Activated gamma-delta T cell treated with Interleukin-2 at 50 U/mL for 16 hours (primary cell): ENCODE measurements around the gene BIN2.
A peak's percentile ranks its signal among the peaks of the same experiment; 100 is the strongest.
"Not testable (repeated sequence)": the region's sequence is repeated elsewhere in the genome, so short reads cannot be mapped to it uniquely, and the experiment has no call there.

Experiments used
- DNase-seq: peaks from one replicate; pipeline ENCODE4 v3.0.0-alpha.2; 2020

BIN2 gene

DNA sequence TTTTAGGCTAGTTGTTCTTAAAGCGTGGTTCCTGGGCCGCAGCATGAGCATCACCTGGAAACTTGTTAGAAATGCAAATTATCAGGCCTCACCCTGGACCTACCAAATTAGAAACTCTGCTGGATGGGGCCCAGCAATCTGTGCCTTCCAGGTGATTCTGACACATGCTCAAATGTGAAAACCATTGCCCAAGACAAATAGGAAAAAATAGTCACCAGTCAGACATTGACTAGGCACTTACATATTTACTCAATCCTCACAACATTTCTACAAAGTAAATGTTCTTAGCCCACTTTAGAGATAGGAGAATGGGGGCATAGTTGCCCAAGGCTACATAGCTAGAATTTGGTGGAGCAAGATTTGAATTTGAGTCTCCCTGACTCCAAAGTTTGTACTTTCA, 19.2 kb upstream of the BIN2 start:
- no peak for DNase-seq

DNA sequence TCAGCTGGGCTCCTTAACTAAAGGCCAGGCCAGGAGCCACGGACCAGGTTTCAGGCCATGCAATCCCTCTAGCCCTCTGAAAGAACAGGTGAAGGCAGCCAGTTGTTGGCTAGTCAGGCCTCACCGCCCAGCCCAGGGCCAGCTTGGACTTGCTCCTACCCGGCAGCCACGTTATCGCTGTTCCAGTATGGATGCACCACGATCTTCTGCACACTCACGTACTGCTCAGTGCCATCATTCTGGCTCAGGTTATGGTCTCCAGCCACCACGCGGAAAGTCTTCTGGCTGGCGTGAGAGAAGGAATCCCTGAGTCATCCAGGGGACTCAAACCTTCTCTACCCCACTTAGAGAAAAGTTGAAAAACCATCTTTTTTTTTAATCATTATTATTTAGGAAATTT, 18.4 kb upstream of the BIN2 start:
- no peak for DNase-seq

DNA sequence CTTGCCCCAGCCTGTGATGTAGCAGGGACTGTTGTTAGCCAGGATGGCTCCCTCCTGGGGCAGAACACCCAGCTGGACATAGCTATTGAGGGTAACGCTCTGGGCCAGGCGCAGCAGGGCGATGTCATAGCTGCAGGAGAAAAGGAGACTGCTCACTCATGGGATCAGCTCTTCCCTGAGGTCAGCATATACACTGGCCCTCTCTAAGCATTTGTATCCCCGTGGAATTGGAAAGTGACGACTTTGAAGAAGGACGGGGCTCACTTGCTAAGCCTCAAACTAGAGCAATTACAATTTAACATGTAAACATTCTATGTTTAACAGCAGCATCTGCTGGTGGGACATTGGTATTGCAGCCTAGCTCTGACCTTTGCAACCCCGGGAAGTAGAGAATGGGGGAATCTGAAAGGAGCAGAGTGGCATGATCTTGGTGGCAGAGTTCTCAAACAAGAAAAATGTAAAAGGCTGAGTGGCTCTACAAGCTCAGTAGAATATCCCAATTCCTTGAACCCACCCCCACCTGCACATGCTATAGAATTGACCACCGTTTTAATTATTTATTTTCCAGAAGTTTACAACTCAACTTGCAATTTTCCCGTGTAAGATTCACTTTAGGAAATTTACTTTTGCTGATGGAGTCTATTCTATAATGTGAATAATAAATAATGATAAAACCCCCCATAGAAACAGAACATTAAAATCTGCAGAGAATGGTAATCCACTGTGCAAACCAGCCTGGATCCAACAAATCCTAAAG, 17.5 kb upstream of the BIN2 start:
- peak; percentile 73 for DNase-seq

DNA sequence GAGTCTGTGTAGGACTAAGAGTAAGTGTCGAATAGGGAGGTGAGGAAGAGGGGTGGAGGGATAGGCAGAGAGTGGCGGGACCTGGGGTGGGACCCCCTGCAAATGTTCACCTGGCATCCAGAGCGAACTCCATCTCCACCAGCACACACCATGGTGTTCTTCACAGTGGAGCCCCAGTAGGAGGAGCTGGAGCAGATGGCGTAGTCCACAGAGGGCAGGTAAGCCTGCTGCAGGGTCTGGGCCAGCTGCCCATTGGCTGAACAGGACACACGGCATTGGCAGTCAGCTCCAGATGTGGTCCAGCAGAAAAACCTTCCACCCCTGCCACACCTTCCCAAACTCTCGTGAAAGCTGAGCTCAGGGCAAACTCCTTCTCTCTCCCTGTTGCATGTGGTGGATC, 15.8 kb upstream of the BIN2 start:
- no peak for DNase-seq

DNA sequence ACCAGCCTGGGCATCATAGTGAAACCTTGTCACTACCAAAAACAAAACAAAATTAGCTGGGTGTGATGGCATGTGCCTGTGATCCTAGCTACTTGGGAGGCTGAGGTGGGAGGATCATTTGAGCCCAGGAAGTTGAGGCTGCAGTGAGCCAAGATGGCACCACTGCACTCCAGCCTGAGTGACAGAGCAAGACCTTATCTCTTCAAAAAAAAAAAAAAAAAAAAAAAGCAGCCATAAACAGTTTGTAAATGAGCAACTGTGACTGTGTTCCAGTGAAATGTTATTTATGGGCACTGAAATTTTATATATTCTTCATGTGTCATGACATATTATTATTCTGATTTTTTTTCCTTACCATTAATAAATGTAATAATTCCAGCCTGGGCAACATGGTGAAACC, 13.4 kb upstream of the BIN2 start:
- DNase-seq = not testable (repeated sequence)

DNA sequence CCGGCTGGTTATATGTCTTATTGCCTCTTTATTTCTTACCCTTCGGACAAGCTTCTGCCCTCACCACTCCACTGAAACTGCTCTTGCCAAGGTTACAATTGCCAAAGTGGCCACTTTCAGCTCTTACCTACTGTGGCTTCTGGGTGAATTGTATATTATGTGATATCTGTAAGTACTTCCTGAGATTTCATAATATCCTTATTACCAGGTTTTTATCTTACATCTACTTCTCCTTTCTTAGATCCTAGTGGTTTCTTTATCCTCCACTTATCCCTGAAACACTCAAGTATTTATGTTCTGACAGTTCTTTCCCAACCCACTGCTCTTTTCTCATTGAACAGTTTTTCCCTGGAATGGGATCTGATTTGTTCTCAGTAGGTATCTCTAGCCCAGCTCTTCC, 12.0 kb upstream of the BIN2 start:
- no peak for DNase-seq

DNA sequence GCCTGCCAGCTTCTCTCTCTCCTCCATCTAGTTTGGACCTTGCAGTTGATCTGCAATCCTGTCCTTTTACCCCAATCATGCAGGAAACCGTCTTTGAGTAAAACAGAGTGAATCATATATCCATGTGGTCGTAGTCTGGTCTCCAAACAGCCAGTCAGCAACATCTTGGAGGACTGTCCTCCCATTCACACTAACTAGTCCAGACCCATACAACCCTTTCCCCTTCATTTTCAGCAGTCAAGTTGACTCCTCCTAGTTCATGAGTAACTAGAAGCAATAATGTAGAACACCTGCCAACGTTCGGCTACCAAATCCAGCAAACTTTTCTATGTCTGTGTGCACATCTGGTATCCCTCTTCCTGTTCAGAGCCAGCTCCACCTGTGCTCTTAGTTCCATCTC, 10.8 kb upstream of the BIN2 start:
- no peak for DNase-seq

DNA sequence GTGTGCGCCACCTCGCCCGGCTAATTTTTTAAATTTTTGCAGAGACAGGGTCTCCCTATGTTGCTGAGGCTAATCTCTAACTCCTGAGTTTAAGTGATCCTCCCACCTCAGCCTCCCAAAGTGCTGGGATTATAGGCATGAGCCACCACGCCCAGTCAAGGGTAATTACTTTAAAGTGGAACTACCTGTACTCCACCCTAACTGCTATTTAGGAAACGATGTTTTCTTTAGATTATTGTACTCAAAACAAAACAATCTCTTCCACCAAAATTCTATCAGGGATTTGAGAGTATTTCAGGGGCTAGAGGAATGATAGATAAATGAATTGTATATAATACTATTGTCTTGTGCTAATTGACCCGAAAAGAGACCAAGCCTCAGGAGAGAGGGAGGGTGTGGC, 9.6 kb upstream of the BIN2 start:
- no peak for DNase-seq

DNA sequence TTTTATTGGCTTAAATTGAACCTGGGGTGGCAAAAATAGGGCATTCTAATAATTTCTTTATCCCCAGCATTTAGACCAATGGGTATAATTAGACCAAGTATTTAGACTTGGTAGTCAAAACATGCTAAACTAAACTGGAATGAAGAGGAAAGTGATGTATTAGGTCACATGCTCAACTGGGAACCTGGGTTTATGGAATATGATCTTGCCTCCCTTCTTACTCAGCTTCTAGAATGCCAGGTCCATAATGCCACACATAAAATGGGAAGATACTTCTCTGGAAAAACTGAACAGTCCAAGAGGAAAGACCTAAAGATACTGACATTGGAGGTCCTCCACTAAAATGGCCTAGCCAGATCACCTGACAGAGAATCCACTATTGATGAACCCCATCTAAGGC, 6.2 kb upstream of the BIN2 start:
- no peak for DNase-seq

DNA sequence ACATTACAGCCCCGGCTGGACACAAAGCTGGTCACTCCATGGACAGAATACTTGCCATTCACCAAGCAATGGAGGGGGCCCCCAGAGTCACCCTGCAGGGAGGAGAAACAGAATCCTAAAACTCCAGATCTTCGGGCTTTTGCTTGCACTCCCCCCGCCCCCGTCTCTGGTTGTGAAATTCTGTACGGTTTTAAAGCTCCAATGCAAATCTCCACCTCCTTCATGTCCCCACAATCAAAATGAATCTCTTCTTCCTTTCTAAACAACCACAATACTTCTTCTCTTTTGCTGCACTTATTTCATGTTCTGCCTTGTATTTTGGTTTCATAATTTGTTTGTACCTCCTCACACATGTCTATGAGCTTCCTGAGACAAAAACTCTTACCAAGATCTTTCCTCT, 5.8 kb upstream of the BIN2 start:
- no peak for DNase-seq

DNA sequence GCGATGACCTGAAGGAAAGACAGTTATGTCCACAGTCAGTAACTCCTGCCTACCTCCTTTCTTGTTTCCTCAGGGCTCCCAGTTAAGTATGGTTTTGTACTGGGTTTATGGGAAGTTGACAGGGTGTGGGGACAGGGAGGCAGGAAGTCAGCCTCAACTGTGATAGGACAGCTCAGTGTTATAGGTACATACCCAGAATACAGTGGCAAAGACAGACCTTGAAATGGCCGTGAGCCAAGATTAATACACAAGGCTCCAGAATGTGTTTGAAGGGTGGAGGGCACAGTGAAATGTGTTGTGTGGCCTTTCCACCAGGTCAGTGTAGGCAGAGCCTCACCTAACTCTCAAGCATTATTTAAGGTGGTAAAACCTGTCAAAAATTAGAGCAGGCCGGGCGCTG, 4.6 kb upstream of the BIN2 start:
- DNase-seq = no peak

DNA sequence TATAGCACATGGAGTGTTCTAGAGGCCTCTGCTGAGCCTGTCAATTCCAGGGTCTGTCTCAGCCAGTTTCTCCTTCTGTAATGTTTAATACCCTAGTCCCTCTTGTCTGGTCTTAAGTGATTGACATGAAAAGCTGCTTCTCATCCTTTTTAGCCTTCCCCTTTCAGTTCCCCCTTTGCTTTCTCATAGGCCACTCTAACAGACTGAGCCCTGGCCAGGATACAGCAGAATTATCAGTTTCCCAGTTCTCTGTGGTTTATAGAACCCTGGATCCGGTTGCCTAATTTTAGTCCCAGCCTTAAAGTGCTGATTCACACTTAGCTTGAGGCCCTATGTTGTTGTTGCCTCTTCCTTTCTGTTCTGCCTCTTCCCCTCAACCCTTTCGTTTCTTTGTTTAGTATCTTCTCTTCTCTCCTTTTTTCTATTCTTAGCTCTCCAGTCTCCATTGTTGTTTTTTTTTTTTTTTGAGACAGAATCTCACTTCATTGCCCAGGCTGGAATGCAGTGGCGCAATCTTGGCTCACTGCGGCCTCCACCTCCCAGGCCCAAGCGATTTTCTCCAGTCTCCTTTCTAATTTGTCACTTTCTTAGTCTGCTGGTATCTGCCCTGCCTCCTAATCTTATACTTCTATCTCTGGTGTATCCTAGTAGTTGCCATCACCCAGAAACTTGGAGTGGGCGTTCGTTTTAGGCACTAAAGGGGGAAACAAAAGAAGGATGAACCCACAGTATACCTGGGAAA, 2.9 kb upstream of the BIN2 start:
- no peak for DNase-seq

DNA sequence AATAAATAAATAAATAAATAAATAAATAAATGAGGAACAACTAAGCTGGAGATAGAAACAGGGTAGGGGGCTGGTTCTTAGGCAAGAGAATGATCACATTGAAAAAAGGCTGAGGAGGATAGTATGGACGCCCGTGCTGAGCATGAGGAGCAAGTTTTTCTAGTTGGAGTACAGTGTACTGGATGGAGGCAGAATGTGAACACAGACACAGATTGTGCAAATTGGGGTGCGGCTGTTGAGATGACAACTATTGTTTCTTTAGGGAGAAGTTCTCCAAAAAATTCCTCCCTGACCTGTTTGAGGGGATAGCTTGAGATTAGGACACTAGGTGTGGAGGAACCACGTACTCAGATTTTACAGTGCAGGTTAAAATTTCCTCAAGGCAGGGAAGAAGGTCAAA, 979 bp upstream of the BIN2 start:
- no peak for DNase-seq

DNA sequence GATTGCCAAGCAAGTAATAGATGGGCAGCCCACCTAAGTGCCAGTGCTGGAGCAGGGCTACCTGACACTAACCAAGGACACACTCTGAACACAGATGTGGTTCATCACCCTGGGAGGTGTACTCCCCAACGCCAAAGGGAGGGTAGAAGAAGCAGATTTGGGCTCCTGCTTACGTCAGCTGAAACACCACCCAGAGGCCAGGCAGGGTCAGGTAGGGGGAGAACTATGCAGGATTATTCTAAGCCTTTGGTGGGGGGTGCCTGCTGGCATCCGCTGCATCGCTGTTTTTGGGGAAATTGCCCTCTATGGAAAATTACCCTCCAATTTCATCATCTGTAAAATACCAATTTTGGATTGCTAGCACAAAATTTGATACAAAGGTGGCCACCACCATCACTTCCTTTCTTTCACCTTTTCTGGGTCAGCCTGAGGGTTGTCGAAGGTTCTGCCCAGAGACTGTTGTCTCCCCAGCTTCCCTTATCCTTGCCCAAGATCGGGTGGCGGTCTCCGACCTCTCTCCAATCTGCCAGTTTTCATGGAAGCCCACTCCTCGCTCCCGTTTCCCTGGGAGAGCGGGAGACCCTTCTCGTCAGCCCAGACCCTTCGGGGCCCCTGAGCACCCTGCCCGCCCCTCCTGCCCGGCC, 535 bp downstream of the BIN2 start:
- DNase-seq = peak; percentile 53

DNA sequence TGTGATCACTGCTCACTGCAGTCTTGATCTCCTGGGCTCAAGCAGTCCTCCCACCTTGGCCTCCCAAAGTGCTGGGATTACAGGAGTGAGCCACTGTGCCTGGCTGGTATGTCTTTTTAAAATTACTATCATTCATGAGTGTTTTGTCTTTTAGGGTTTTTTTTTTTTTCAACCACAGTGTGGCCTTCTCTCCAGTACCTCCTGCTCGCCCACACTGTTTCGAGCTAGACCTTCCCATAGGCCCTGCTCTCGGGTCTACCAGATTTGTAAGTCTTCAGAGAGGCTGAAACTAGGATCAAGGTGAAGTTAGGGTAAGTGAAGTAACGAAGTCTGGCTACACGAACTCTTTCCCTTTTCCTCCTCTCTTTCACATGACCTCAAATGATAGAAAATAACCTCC, 1.5 kb downstream of the BIN2 start:
- no peak for DNase-seq

DNA sequence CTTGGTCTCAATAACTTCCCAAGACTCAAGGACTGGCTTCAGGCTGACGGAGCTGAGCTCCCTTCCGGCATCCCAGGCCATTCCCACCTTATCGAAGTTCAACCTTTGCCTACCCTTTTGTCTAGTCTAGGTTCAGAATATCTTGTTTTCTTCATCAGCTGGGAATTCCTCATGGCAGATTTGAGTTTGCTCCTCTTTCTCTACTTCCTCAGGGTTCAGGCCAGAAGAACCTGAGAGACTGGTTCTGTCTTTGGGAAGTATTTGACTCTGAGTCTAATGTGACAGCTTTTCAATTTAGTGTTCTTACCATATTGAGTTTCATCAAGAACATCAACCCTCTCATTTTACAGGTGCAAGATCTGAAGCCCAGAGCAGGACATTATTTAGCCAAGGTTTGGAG, 2.1 kb downstream of the BIN2 start:
- no peak for DNase-seq

DNA sequence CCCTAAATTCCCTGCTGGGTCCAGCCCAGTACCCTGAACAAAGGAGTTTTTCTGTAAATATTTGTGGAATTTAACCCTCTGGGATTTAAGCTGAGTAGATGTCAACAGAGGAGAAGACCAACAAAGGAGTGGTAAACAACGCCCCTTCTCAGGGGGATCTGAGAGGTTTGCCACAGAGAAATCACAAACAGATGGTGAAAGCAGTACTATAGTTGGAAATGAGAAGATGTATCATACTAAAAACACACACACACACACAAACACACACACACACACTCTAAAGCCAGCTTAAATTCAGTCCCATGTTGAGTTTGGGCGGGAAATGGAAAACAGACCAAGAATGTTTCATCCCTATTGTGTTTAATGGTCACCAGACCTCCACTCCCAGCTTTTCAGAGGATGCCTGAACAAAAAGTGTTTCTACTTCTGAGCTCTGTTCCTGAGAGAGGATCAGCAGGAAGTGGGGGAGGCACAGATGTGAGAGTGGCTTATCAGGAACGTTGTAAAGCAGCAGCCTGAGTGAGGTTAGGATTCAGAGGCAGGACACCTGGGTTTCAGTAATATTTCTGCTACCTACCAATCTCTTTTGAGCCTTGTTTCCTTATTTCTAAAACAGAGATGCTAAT, 3.2 kb downstream of the BIN2 start:
- peak; percentile 10 for DNase-seq

DNA sequence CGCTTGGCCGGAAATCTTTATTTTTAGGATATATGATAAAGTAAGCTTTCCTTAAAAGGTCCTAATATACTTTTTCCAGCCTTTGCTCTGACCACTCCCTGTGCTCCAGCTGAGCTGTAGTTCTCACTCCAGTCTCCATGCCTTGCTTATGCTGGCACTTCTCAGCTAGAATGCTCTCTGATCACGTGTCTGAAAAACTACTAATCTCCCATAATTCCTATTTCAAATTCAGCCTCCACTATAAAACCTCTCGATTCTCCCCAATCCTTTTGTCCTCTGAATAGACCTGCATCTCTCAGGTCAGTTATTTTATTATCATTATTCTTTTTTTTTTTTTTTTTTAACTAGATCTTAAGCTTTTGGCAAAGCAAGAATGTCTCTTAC, 3.7 kb downstream of the BIN2 start:
- no peak for DNase-seq

DNA sequence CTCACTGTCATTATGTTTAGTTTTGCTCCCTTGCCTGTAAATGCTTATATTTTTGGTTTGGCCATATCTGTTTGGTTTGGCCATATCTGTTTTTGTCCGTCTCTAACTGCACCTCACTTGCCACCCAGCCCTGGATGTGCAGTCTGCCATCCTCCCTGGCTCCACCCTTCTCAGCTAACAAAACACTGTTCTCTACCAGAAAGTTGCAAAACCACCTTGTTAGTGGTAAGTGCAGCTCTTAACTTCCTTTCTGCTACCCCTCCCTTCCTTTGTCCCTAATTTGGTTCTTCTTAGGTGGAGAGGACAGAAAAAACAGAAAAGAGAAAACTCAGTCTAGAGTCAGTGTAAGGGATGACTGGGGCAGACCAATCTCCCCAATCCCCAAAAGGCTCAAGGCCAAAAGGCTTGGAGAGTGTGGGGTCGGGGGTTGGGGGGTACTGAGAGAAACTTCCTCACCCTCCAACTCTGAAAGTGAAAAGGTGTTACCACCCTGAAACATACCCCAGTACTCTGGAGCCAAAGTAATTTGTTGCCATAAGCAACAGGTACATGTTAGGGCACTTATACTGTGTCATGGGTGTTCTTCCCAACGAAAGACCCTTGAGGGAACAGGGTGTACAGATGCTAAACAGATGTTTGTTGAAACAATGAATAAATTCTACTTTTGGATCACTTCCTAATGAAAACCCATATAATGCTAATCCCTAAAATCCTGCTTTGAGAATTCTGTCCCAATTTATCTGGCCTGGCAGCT, 5.0 kb downstream of the BIN2 start:
- peak; percentile 61 for DNase-seq

DNA sequence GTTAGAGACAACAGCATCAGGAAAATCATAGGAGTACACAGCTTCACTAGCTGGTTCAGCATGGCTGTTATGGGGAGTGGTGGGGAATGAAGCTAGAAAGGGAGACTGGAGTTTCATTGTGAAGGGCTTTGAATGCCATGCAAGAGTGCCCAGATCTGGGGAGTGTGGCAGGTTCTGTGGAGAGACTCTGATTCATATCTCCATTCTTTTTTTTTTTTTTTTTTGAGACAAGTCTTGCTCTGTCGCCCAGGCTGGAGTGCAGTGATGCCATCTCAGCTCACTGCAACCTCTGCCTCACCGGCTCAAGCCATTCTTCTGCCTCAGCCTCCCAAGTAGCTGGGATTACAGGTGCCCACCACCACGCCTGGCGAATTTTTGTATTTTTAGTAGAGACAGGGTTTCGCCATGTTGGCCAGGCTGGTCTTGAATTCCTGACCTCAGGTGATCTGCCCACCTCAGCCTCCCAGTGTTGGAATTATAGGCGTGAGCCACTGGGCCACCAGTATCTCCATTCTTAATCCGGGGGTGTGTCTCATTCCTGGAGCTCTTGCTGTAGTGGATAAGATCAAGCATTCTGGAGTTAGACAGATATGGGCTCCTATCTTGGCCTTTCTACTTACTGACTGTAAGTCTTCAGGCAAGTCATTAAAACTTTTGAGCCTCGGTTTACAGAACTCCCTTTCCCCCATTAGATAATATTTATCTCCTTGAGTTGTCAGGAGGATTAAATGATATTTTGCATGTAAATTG, 5.7 kb downstream of the BIN2 start:
- DNase-seq = not testable (repeated sequence)

DNA sequence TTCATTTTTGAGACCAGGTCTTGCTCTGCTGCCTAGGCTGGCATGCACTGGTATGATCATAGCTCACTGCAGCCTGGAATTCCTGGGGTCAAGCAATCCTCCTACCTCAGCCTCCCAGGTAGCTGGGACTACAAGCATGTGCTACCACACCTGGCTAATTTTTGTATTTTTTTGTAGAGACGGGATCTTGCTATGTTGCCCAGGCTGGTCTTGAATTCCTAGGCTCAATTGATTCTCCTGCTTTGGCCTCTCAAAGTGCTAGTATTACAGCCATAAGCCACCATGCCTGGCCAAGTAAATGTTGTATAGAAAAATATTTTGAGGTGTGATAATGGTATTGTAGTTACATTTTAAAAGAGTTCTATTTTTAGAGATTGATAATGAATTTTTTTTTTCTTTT, 12.6 kb downstream of the BIN2 start:
- DNase-seq = no peak
